ENCODE measurements around the gene NUTM2A.
"Not testable (repeated sequence)": the region's sequence is repeated elsewhere in the genome, so short reads cannot be mapped to it uniquely, and the experiment has no call there.

Gene NUTM2A

DNA sequence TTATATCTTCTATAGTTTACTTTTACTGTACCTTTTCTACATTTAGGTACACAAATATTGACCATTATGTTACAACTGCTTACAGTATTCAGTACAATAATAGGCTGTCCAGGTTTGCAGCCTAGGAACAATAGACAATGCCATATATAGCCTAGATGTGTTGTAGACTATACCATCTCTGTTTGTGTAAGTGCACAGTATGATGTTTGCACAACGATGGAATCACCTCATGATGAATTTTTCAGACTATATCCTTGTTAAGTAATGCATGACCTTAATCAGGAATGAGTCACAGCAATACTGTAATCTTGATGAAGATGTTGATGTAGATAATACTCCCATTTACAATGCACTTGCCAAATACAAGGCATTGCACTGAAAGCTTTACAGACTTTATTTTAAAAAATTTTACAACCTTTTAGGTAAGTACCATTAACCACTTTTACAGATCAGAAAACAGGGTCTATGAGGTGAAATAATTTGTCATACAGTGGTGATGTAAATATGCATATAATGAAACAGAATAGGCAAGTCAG lies 23.6 kb downstream of the NUTM2A start:
- DNase-seq (ENCODE audit: low spot score) = not testable (repeated sequence)

DNA sequence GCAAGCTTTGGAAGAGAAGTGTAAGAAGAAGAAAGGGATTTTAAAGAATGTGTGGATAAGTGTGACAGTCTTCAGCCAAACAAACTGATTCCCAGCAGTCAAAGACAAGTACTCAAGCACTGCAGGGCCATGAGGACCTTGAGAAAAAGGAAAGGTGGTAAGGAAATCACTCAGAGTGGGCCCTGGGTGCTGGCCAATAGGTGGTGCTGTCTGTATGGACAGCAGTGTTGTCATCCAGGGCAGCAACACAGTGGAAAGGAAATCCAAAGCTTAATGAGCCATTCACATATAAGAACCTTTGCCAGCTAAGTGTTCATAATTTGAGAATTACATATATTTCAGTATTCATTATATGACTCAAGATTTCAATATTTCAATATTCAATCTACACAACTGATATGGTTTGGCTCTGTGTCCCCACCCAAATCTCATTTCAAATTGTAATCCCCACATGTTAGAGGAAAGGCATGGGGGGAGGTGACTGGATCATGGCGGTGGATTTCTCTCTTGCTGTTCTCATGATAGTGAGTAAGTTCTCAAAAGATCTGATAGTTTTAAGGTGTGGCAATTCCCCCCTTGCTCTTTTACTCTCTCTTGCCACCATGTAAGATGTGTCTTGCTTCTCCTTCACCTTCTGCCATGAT lies 55.6 kb downstream of the NUTM2A start:
- DNase-seq (ENCODE audit: low spot score) = not testable (repeated sequence)
